Adipose tissue (tissue), 3 donors: Measurements from ENCODE around the gene PIK3C3. TPM values are rescaled to one million over a fixed set of nuclear protein-coding genes. Genes with fewer than 3 reads are reported as not detected.
"Not testable (repeated sequence)": the region's sequence is repeated elsewhere in the genome, so short reads cannot be mapped to it uniquely, and the experiment has no call there.

Experiments used
- H3K27ac ChIP-seq: one replicate; pipeline ENCODE4 v1.5.1; 2013; ENCODE audit warnings: low read depth, low read length
- WGBS, 3 donors: extraction: QIAGEN DNeasy Blood & Tissue Kit; methylation state at CpG; one replicate each; pipeline ENCODE4 v1.1.7; 2013; 5-methylcytosine and 5-hydroxymethylcytosine counted together
- polyA plus RNA-seq, 3 donors: library from polyadenylated mRNA; stranded (reverse); fragments of 200-250 nt; gene quantifications; one replicate each; pipeline ENCODE4 v1.2.3, GENCODE V29; 2013
- donor health status: healthy with polysubstance abuse.
- donor health status: Bipolar disorder and iron deficiency.
- donor health status: healthy.

PIK3C3 gene
- polyA plus RNA-seq, 3 donors, result 14.5 to 31.8 (median 20.5) TPM

DNA sequence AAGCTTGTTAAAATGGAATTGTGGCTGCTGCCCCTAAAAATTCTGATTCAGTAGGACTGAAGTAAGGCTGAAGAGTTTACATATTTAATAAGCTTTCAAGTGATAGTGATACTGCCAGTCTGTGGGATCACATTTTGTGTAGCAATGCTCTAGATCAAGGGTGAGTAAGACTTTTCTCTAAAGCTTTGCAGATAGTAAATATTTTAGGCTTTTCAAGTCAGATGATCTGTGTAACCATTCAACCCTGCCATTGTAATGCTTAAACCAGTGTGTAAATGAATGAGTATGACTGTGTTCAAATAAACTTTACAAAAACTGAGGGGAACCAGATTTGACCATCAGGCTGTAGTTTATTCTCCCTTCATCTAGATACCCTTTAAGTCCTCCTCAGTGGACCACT lies 92.7 kb downstream of the PIK3C3 start:
- no peak overlapping the region for H3K27ac ChIP-seq

DNA sequence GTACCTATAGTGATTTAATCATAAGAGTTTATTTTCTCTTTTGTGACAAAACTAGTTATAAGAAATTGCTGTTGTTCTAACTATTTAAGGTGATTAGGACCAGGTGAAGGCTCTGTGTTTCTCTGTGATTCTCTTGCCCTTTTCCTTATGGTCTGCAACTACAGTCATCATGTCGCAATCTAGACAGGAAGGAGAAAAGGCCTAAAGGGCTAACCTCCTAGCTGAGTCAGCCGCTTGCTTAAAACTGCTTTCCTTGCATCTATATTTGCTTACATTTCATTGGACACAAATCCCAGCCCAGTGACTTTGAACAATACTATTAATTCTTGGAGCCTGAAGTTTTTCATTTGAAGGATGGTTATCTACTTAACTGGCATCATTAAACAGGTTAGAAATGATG lies 93.1 kb downstream of the PIK3C3 start:
- H3K27ac ChIP-seq, result no peak overlapping the region
- WGBS, 3 donors, result 57 to 91% (median 59%) methylated on average over 2 of the region's 2 CpGs

DNA sequence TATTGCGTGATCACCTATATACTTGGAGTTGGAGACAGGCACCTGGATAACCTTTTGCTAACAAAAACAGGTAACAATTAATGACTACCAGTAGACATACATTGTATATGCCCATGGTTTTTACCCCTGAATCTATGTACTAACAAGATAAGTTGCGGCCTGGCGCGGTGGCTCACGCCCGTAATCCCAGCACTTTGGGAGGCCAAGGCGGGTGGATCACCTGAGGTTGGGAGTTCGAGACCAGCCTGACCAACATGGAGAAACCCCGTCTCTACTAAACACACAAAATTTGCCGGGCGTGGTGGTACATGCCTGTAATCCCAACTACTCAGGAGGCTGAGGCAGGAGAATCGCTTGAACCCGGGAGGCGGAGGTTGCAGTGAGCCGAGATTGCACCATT lies 94.5 kb downstream of the PIK3C3 start:
- WGBS, 3 donors, result 96 to 97% (median 97%) methylated on average over 15 of the region's 15 CpGs

DNA sequence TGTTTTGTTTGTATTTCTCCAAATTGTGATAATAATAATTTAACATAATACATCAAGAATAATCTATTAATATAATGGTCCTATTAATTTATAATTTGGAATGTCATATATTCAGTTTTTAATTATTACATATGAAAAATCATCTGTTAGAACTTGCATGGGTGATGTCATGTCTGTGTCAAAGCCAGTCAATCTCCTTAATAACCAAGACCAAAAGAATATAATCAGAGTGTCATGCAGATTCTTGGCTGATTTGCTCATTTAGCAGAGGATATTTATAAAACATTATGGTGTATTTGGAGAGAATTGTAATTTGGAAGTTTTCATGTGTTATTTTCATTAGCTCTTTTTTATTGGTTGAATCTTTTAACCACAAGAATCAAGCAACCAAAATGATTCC lies 96.4 kb downstream of the PIK3C3 start:
- H3K27ac ChIP-seq, result no peak overlapping the region

More for the DNA sequence above, 94.5 kb downstream of the PIK3C3 start:
- H3K27ac ChIP-seq, result not testable (repeated sequence)

DNA sequence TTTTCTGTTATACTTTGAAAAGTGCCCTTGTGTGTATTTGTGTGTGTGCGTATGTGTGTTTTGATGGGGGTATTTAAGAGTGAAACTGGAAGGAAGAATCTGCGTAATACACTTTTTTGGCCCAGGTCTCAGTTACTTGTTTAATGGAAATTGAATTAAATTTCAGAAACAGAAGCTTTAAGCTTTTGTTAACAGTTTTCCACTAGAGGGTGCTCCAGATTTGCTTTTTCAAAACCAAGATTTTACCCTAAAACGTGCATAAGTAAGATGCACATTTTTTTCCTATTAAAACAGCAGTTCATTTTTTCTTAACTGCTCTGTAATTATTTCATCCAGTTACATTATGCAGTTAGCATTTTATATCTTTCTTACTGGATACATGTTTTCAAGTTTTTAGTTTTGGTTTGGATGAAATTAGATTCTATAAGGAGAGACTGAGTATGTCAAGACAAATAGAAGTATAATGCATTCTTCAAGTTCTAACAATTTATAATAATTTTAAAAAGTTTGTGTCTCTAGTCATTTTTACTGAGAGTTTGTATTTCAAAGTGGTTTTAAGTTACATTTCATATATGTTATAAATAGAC lies 97.2 kb downstream of the PIK3C3 start:
- WGBS, 3 donors, result 52 to 89% (median 62%) methylated on average over 3 of the region's 3 CpGs
- H3K27ac ChIP-seq, result no peak overlapping the region

DNA sequence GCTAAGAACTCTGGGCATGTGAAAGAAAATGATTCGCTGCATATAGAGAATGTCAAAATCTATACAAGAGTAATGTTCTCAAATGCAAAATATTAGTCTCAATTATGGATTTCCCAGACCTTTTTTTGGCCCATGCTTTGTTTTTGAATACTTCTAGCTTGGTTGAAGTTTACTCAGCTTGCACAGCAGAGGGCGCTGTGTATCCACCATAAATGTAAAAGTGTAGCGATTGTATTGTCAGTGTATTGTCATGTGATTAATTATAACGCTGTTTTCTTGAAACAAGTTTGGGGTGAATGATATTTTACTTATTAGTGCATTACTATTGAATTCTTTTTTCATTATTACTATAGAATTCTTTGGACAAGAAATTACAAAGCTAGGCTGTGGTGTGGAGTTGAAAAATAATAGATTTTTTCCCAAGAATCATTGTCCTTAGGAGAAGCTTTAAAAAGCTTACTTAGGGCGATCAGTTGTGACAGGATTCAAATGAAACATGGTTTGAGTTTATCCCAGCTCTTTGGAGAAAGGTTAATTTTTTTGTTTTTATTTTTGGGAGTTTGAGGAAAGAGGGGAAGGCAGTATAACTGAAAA lies 98.3 kb downstream of the PIK3C3 start:
- no peak overlapping the region for H3K27ac ChIP-seq
- 5 to 25% (median 11%) methylated on average over 5 of the region's 5 CpGs for WGBS, 3 donors

DNA sequence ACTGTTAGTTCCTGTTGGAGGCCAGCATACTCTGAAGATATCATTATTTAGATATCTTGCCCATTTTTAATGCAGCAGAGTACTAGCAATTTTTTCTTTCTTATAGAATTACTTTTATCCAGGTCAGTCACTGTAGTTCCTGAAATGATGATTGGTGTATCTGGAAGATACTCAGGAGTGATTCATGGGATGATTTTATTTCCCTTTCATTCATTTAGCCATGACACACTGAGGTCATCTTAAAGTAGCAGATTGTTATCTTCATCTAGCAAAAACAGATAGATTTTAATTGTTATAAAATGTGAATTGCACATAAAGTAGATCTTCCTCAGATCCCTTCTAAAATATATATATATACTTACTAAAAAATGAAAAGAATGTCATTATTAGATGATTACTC lies 109.1 kb downstream of the PIK3C3 start:
- H3K27ac ChIP-seq, result no peak overlapping the region

DNA sequence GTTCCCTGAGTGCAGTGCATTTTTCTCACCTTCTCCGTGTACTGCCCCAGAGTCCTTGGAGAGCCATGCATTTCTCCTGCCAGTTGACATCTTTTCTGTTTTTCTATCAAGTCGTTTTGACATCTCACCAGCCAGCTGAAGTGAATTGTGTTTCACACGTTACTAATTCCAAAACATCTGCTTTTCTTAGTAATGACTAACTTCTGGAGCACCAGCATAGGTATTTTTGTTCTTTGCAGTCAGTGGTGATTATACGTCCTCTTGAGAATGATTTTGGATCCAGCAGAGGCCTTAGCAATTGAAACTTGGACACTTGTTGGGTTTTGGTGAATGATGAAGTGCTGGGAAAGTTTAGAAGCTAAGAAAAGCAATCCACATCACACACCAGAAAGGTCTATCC lies 112.5 kb downstream of the PIK3C3 start:
- 86 to 89% (median 87%) methylated on average over 4 of the region's 4 CpGs for WGBS, 3 donors
- no peak overlapping the region for H3K27ac ChIP-seq

DNA sequence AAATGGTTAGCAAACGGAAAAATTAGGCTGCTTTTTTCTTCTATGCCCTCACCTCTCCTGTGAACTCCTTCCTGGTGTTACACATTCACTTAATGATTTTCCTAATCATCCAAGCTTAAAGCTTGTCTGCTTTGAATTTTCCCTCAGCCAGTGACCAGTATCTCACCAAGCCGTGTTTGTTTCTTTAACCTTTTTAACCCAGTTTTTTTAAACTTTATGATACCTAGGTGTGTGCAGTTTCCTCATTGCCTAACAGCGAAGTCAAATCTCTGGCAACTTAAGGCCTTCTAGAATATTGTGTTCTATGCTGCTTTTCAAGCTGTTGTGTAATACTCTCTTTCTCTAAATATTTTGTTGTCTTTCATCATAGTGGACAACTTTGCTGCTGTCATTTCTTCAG lies 113.0 kb downstream of the PIK3C3 start:
- WGBS, 3 donors, result 79 to 90% (median 86%) methylated on average over 3 of the region's 3 CpGs
- no peak overlapping the region for H3K27ac ChIP-seq

DNA sequence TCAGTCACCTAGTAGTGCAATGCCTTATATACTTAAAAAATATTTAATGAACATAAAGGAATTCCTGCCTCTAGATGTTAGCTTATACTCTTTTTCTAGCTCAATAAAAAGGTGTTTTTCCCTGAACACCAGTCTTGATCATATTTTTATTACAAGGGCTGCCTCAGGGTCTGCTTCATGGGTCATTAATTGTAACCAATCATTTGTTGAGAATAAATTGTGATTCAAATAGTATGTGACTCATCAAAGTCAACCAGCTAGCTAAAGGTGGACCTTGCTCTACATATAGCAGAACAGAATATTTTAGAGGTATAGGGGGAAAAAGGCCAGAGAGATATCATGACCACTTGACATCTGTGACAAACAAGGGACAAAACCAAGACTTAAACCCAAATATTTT lies 114.0 kb downstream of the PIK3C3 start:
- H3K27ac ChIP-seq, result no peak overlapping the region

DNA sequence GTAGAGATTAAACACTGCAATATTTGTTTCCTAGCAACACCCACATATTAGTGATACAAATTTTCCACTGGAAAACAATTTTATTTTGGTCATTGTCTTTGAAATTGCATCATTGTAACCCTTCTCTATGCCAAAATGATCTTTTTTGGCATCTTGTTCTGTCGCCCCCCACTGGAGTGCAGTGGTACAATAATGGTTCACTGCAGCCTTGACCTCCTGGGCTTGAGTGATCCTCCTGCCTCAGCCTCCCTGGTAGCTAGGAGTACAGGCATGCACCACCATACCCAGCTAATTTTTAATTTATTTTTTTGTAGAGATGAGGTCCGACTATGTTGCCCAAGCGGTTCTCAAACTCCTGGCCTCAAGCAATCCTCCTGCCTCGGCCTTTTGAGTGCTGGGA lies 117.4 kb downstream of the PIK3C3 start:
- no peak overlapping the region for H3K27ac ChIP-seq
- WGBS, 3 donors, result 94 to 99% (median 97%) methylated on average over 4 of the region's 4 CpGs

DNA sequence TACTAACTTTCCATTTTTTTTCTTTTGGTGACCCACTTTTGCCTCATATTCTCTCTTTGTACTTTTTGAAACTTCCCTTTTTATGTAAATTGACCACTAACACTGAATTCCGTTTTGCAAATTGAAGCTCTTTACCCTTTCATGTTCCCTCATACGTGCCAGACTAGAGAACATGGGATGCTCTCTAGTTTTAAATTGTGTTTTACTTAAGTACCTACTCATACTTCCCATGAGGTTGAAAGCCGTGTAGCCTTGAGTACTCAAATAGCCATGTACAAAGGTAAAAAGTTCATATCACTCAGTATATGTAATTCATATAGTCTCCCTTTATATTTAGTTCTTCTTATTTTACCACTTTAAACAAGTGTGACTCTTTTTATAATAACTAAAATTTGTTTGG lies 119.7 kb downstream of the PIK3C3 start:
- 81 to 88% (median 85%) methylated on average over 3 of the region's 3 CpGs for WGBS, 3 donors
- H3K27ac ChIP-seq, result no peak overlapping the region

DNA sequence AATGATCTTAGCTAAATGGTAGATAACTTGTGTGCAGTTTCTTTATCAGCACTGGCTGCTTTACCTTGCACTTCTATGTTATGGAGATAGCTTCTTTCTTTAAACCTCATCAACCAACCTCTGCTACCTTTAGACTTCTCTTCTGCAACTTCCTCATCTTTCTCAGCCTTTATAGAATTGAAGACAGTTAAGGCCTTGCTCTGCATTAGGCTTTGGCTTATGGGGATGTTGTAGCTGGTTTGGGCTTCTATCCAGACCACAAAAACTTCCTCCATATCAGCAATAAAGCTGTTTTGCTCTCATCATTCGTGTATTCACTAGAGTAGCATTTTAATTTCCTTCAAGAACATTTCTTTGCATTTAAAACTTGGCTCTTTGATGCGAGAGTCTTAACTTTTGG lies 123.7 kb downstream of the PIK3C3 start:
- 64 to 82% (median 65%) methylated on average over 2 of the region's 2 CpGs for WGBS, 3 donors
- no peak overlapping the region for H3K27ac ChIP-seq

DNA sequence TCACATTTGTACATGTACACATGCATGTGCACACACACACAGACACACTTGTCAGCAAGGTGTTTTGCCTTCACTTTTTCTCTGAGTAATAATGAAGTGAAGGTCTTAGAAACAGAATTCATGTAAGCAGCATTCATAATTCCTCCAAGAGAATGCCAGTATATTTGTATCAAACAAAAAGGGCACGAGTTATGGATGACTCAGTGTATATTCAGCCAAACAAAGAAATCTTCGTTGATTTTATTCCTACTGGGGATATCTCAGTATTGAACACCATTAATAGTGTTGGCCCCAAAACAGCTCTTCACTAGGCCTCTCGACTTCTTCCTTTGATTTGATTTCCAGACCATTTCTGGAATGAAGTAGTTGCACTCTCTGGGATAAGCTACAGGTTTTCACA lies 125.3 kb downstream of the PIK3C3 start:
- WGBS, 3 donors, result 72 to 88% (median 86%) methylated on average over 3 of the region's 3 CpGs
- no peak overlapping the region for H3K27ac ChIP-seq

DNA sequence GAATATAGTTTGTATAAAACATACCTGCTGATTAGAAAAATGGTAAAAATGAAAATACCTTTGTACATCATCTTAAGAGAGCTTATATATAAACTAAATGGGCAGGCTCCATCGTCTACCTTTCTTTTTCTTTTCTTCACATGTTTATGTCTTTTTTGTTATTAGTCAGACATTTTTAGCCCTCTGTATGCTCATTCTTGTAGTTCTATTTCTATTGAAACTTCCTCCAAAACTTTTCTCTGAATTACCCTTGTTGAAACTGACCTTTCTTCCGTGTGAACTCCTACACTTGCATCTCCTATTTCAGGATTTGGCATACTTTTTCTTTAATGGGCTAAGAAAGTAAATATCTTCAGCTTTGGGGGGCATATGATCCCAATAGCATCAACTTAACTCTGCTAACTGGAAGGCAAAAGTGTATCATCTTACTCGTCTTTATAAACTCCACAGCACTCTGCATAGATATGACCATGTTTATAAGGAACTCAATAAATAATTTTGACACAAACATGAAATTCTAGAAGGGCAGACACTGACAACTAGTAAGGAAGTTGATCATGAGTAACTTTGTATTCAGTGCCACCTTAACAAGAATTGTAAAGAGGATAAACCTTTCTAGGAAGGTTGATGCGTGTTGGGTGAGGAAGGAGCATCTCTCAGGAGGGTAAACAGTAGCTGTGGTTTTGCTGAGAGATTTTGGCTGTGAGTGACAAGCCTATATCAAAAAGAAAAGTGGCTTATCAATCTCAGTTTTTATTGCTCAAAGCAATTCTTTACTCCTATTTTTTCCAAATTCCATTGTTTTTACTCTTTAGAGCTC lies 127.6 kb downstream of the PIK3C3 start:
- WGBS, 3 donors, result 88 to 89% (median 88%) methylated on average over 4 of the region's 4 CpGs
- H3K27ac ChIP-seq, result no peak overlapping the region

DNA sequence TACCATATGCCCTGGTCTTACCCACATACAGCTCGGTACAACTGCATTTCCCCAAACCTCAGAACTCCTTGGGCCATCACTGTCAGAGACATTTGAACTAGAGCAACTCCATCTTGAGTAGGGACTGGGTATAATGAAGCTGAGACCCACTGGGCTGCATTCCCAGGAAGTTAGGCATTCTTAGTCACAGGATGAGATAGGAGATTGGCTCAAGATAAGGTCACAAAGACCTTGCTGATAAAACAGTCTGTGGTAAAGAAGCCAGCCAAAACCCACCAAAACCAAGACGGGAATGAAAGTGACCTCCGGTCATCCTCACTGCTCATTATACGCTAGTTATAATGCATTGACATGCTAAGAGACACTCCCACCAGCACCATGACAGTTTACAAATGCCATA lies 131.3 kb downstream of the PIK3C3 start:
- WGBS, 3 donors, result 79 to 89% (median 88%) methylated on average over 4 of the region's 4 CpGs
- no peak overlapping the region for H3K27ac ChIP-seq

DNA sequence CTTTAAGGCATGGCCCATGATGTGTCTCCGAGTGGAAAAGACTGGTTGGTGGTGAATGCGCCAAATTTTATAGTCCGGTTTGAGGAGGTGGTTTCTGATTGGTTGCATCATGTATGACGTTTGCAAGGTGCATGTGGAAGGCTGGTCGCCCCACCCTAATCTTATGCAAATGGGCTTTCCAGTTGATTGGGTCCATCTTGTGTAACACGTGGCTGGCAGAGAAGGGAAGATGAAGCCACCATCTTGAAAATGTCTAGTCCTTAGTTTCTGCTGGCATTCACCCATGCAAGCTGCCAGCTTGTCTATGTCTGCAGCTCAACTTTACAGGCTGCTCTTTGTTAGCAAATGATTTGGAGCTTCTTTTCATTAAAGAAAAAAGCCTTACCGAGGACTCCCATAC lies 132.2 kb downstream of the PIK3C3 start:
- no peak overlapping the region for H3K27ac ChIP-seq
- 89 to 94% (median 89%) methylated on average over 7 of the region's 7 CpGs for WGBS, 3 donors

DNA sequence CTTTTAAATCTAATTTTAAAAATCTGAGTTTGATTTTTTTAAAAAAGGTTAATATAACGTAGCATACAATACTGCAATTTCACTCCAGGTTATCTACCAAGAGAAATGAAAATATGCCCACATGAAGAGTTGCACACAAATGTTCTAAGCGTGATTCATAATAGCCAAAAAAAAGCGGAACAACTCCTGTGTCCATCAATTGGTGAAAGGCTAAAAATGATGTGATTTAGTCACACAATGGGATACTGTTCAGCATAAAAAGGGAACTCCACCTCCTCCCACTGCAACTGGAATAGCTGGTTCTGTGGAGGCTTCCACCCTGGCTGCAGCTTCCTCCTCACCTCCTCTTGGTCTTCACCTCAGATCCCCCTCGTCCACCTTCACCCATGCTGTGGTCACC lies 132.8 kb downstream of the PIK3C3 start:
- 85 to 97% (median 95%) methylated on average over 4 of the region's 4 CpGs for WGBS, 3 donors
- H3K27ac ChIP-seq, result no peak overlapping the region

DNA sequence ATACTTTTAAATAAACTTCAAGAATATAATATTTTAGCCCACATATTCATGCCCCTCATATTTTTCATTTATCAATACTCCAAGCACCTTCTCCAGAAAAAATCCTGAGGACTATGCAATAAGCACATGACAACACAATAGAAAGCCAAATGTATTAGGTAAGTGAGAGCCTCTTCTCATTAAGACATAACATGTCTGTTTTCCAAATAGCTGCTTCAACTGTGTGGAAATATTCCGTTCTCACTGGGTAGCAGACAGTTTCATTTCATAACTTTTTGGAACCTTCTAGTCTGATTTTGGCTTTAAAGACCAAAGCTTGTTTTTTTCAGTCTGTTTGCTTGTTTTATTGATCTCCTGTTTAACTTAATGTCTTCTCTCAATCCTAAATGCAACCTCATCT lies 137.8 kb downstream of the PIK3C3 start:
- 42 to 82% (median 46%) methylated on average over 1 of the region's 1 CpG for WGBS, 3 donors
- H3K27ac ChIP-seq, result no peak overlapping the region

DNA sequence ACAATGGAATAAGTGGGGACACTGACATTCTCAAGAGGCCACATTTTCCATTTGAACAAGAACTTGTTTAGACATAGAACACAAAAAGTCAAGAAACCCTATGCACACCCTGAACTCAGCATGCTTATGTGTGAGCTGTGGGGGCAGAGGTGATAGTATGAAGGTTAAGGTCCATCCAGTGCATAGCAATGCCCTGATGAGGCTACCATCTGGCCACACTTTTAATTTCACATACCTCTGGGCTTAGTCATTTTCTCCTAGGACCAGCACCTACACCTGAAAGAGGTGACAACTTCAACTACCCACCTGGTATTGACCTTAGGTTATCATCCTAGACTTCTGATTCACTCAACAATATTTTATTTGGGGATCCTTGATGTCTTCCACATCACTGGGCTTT lies 139.8 kb downstream of the PIK3C3 start:
- no peak overlapping the region for H3K27ac ChIP-seq
